Hepatocyte (in vitro differentiated cells): ENCODE measurements around the gene KIF23. TPM values are rescaled to one million over a fixed set of nuclear protein-coding genes. Genes with fewer than 3 reads are reported as not detected.

Source experiments
- DNase-seq: peaks from one replicate; pipeline ENCODE4 v3.0.0-alpha.2; 2016; ENCODE audit warnings: low spot score
- H2AFZ ChIP-seq: fragments of 200-600 bp; sonication (generic); 2 replicates; pipeline ENCODE4 v1.6.0; 2016; ENCODE audit warnings: antibody characterized with exemption, mild to moderate bottlenecking
- H3K27ac ChIP-seq: fragments of 200-600 bp; sonication (generic); 2 replicates; pipeline ENCODE4 v1.5.1; 2016; ENCODE audit warnings: mild to moderate bottlenecking
- H3K27me3 ChIP-seq: fragments of 200-600 bp; sonication (generic); 2 replicates; pipeline ENCODE4 v1.6.1; 2016
- H3K36me3 ChIP-seq: fragments of 200-600 bp; sonication (generic); replicated peaks from 2 replicates; pipeline ENCODE4 v1.5.1; 2016; ENCODE audit warnings: low read depth; ENCODE audit not compliant: insufficient read depth
- H3K4me1 ChIP-seq: fragments of 200-600 bp; sonication (generic); 2 replicates; pipeline ENCODE4 v1.5.1; 2016; ENCODE audit warnings: mild to moderate bottlenecking, moderate library complexity; ENCODE audit not compliant: insufficient read depth
- H3K4me2 ChIP-seq: fragments of 200-600 bp; sonication (generic); 2 replicates; pipeline ENCODE4 v1.6.0; 2016
- H3K4me3 ChIP-seq: fragments of 200-600 bp; sonication (generic); 2 replicates; pipeline ENCODE4 v1.5.1; 2016; ENCODE audit warnings: mild to moderate bottlenecking
- H3K79me2 ChIP-seq: fragments of 200-600 bp; sonication (generic); 2 replicates; pipeline ENCODE4 v1.6.0; 2017; ENCODE audit warnings: mild to moderate bottlenecking
- H3K9me2 ChIP-seq: fragments of 200-600 bp; sonication (generic); replicated peaks from 2 replicates; pipeline ENCODE4 v1.6.0; 2017; ENCODE audit warnings: mild to moderate bottlenecking; ENCODE audit not compliant: insufficient read depth
- H3K9me3 ChIP-seq: fragments of 200-600 bp; sonication (generic); 2 replicates; pipeline ENCODE4 v1.5.1; 2016; ENCODE audit warnings: low read depth, mild to moderate bottlenecking
- H4K20me1 ChIP-seq: fragments of 200-600 bp; sonication (generic); 2 replicates; pipeline ENCODE4 v1.6.0; 2016; ENCODE audit warnings: mild to moderate bottlenecking; ENCODE audit not compliant: insufficient read depth, poor library complexity, severe bottlenecking
- EZH2 ChIP-seq: fragments of 200-600 bp; sonication (generic); IDR thresholded peaks from 2 replicates; pipeline ENCODE4 v1.6.1; 2016; ENCODE audit warnings: antibody characterized with exemption, mild to moderate bottlenecking, borderline replicate concordance
- EZH2phosphoT487 ChIP-seq: fragments of 200-600 bp; sonication (generic); IDR thresholded peaks from one replicate; pipeline ENCODE4 v1.6.1; 2018; ENCODE audit warnings: antibody characterized with exemption, mild to moderate bottlenecking, low read depth, moderate library complexity; ENCODE audit not compliant: unreplicated experiment, severe bottlenecking
- WGBS: methylation state at CpG from one replicate; pipeline ENCODE4 v1.1.6; 2016; ENCODE audit warnings: low lambda C conversion rate; ENCODE audit errors: missing lambda C conversion rate; 5-methylcytosine and 5-hydroxymethylcytosine counted together
- polyA plus RNA-seq: library from polyadenylated mRNA; unstranded; fragments of >200 nt; fragmentation: Nextera tagmentation; extraction: Ambion mirVana; gene quantifications from 2 replicates; pipeline ENCODE4 v1.2.1, GENCODE V29; 2016
- total RNA-seq: library from RNA; depleted of rRNA; stranded (reverse); fragments of >200 nt; gene quantifications from 2 replicates; pipeline ENCODE4 v1.2.3, GENCODE V29; 2014
- TF ChIP-seq, protein P1 (sequence below): fragments of 200-600 bp; sonication (generic); IDR thresholded peaks from 2 replicates; pipeline ENCODE4 v1.5.1; 2016; ENCODE audit warnings: antibody characterized with exemption, mild to moderate bottlenecking; ENCODE audit not compliant: poor library complexity

The KIF23 gene
- total and polyA plus RNA-seq, 2 experiments from 2014 or later: 12.0 to 14.1 TPM

GRCh38 chr15:69434679-69435078 is 20.5 kb downstream of the KIF23 start:
- H2AFZ ChIP-seq: no peak overlapping the region
- H4K20me1 ChIP-seq: no peaks in the 10 kb centered on the region
- H3K79me2 ChIP-seq: no peaks in the 10 kb centered on the region
- no peaks in the 10 kb centered on the region for H3K9me2 ChIP-seq
- no peaks in the 10 kb centered on the region for H3K9me3 ChIP-seq
- no peaks in the 10 kb centered on the region for H3K36me3 ChIP-seq
- no peak for TF ChIP-seq EZH2
- TF ChIP-seq EZH2phosphoT487: no peak
- TF ChIP-seq, protein P1, sequence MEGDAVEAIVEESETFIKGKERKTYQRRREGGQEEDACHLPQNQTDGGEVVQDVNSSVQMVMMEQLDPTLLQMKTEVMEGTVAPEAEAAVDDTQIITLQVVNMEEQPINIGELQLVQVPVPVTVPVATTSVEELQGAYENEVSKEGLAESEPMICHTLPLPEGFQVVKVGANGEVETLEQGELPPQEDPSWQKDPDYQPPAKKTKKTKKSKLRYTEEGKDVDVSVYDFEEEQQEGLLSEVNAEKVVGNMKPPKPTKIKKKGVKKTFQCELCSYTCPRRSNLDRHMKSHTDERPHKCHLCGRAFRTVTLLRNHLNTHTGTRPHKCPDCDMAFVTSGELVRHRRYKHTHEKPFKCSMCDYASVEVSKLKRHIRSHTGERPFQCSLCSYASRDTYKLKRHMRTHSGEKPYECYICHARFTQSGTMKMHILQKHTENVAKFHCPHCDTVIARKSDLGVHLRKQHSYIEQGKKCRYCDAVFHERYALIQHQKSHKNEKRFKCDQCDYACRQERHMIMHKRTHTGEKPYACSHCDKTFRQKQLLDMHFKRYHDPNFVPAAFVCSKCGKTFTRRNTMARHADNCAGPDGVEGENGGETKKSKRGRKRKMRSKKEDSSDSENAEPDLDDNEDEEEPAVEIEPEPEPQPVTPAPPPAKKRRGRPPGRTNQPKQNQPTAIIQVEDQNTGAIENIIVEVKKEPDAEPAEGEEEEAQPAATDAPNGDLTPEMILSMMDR: no peak
- H3K27ac ChIP-seq: no peak overlapping the region
- no peak overlapping the region for H3K4me2 ChIP-seq
- DNase-seq: no peak
- 97% methylated on average over 18 of the region's 18 CpGs for WGBS
- no peaks in the 10 kb centered on the region for H3K27me3 ChIP-seq
- H3K4me3 ChIP-seq: no peak overlapping the region
- peaks cover 8% of the 10 kb centered on the region for H3K4me1 ChIP-seq

DNA sequence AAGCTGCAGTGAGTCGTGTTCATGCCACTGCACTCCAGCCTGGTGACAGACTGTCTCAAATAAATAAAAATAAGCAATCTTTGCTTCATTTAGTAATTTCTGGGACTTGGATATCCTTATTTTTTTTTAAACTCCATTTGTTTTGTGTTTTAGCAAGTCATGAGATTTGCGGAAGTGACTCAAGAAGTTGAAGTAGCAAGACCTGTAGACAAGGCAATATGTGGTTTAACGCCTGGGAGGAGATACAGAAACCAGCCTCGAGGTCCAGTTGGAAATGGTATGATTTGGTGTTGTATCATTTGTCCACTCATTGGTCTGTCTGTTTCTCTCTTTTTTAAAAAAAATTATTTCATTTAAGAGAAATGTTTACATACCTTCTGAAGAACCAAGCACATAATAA is 21.8 kb downstream of the KIF23 start:
- Histone ChIP-seq H3K27ac (no peak overlapping the region), H3K36me3 (no peaks in the 10 kb centered on the region), H3K4me3 (no peak overlapping the region), H4K20me1 (no peaks in the 10 kb centered on the region), H3K9me2 (no peaks in the 10 kb centered on the region), H3K4me2 (no peak overlapping the region), H3K9me3 (no peaks in the 10 kb centered on the region), H3K27me3 (no peaks in the 10 kb centered on the region), H3K79me2 (no peaks in the 10 kb centered on the region), H2AFZ (no peak overlapping the region), H3K4me1 (peaks cover 8% of the 10 kb centered on the region)
- TF ChIP-seq, protein P1: no peak
- no peak for TF ChIP-seq EZH2phosphoT487
- TF ChIP-seq EZH2: no peak
- WGBS: 97% methylated on average over 4 of the region's 4 CpGs
- DNase-seq: no peak

GRCh38 chr15:69436951-69437350 is 22.8 kb downstream of the KIF23 start:
- DNase-seq: no peak
- Histone ChIP-seq H3K9me2 (no peaks in the 10 kb centered on the region), H3K4me1 (peaks cover 8% of the 10 kb centered on the region), H3K4me2 (no peak overlapping the region), H3K9me3 (no peaks in the 10 kb centered on the region), H2AFZ (no peak overlapping the region), H4K20me1 (no peaks in the 10 kb centered on the region), H3K36me3 (no peaks in the 10 kb centered on the region), H3K27me3 (no peaks in the 10 kb centered on the region), H3K79me2 (no peaks in the 10 kb centered on the region), H3K4me3 (no peak overlapping the region), H3K27ac (no peak overlapping the region)
- 98% methylated on average over 4 of the region's 4 CpGs for WGBS
- TF ChIP-seq EZH2phosphoT487: no peak
- TF ChIP-seq EZH2: no peak
- TF ChIP-seq, protein P1: no peak

GRCh38 chr15:69439623-69440022 is 25.5 kb downstream of the KIF23 start:
- no peaks in the 10 kb centered on the region for H3K9me2 ChIP-seq
- no peak overlapping the region for H3K4me2 ChIP-seq
- no peaks in the 10 kb centered on the region for H4K20me1 ChIP-seq
- no peaks in the 10 kb centered on the region for H3K27me3 ChIP-seq
- DNase-seq: no peak
- H3K4me3 ChIP-seq: no peak overlapping the region
- H3K79me2 ChIP-seq: no peaks in the 10 kb centered on the region
- no peak overlapping the region for H3K27ac ChIP-seq
- H3K9me3 ChIP-seq: no peaks in the 10 kb centered on the region
- H2AFZ ChIP-seq: no peak overlapping the region
- no peaks in the 10 kb centered on the region for H3K36me3 ChIP-seq
- peaks cover 8% of the 10 kb centered on the region for H3K4me1 ChIP-seq
- WGBS: 94% methylated on average over 4 of the region's 4 CpGs
- TF ChIP-seq, protein P1: no peak
- TF ChIP-seq EZH2phosphoT487 (no peak), EZH2 (no peak)
